A673 (cell line): ENCODE results near the gene CEP112. TPM values are rescaled to one million over a fixed set of nuclear protein-coding genes. Genes with fewer than 3 reads are reported as not detected.

Experiments
- BruUV-seq: library from RNA; stranded (reverse); fragments of 400-500 nt; replicated peaks from 2 replicates; lab custom pipeline; 2021; lab: Mats Ljungman, UMichigan
- CTCF ChIA-PET: fragments of 300-600 bp; sonication (Branson Sonifier 250); formaldehyde crosslinking; loops from one replicate; lab custom pipeline; 2022; ENCODE audit warnings: antibody characterized with exemption; lab: Charles Lee
- POLR2A ChIA-PET: fragments of 300-600 bp; sonication (Branson Sonifier 250); formaldehyde crosslinking; loops from one replicate; lab custom pipeline; 2022; ENCODE audit warnings: antibody characterized with exemption; ENCODE audit not compliant: low non-redundant PET; lab: Charles Lee
- DNase-seq: peaks from one replicate; pipeline ENCODE4 v3.0.0-alpha.2; 2015; ENCODE audit warnings: low spot score
- H3K27ac ChIP-seq: fragments of 200-600 bp; sonication (generic); 2 replicates; pipeline ENCODE4 v1.5.1; 2016; ENCODE audit warnings: mixed run types, low read depth, mild to moderate bottlenecking, mixed read lengths, antibody characterized with exemption, low read length; ENCODE audit not compliant: poor library complexity, severe bottlenecking
- H3K27me3 ChIP-seq: fragments of 200-600 bp; sonication (generic); replicated peaks from 2 replicates; pipeline ENCODE4 v1.6.1; 2017; ENCODE audit warnings: mixed run types, low read depth, mild to moderate bottlenecking, mixed read lengths, antibody characterized with exemption, low read length; ENCODE audit not compliant: insufficient read depth, poor library complexity
- H3K36me3 ChIP-seq: fragments of 200-600 bp; sonication (generic); 2 replicates; pipeline ENCODE4 v1.6.1; 2016; ENCODE audit warnings: mixed run types, mild to moderate bottlenecking, mixed read lengths, antibody characterized with exemption, low read length; ENCODE audit not compliant: insufficient read depth, poor library complexity, severe bottlenecking
- H3K4me1 ChIP-seq: fragments of 200-600 bp; sonication (generic); 2 replicates; pipeline ENCODE4 v1.6.1; 2017; ENCODE audit warnings: mixed run types, mild to moderate bottlenecking, mixed read lengths, antibody characterized with exemption, low read length; ENCODE audit not compliant: insufficient read depth, poor library complexity, severe bottlenecking
- H3K4me3 ChIP-seq: fragments of 200-600 bp; sonication (generic); 2 replicates; pipeline ENCODE4 v1.5.1; 2016; ENCODE audit warnings: low read depth, mixed run types, mild to moderate bottlenecking, mixed read lengths, low read length; ENCODE audit not compliant: poor library complexity, severe bottlenecking
- H3K9me3 ChIP-seq: fragments of 200-600 bp; sonication (generic); 2 replicates; pipeline ENCODE4 v1.6.1; 2016; ENCODE audit warnings: mixed run types, low read depth, mild to moderate bottlenecking, mixed read lengths, antibody characterized with exemption, low read length; ENCODE audit not compliant: poor library complexity, severe bottlenecking
- CTCF ChIP-seq: fragments of 300-800, 200-600 bp; sonication (generic); conservative IDR thresholded peaks from 2 replicates; pipeline ENCODE4 v1.5.1; 2017; ENCODE audit warnings: low read depth, mild to moderate bottlenecking, antibody characterized with exemption, low read length, moderate library complexity, mixed read lengths
- EZH2 ChIP-seq: fragments of 200-600 bp; sonication (generic); IDR thresholded peaks from 2 replicates; pipeline ENCODE4 v1.6.1; 2017; ENCODE audit warnings: borderline replicate concordance, low read depth, mild to moderate bottlenecking, mixed read lengths, antibody characterized with exemption, low read length; ENCODE audit not compliant: poor library complexity, severe bottlenecking
- intact Hi-C: fragments of 100-400 bp; cut with micrococcal nuclease; formaldehyde crosslinking; loops from one replicate; pipeline ENCODE4 v1.10.0; 2022; ENCODE audit not compliant: unreplicated experiment
- total RNA-seq: library from RNA; stranded (reverse); gene quantifications from 2 replicates; pipeline ENCODE4 v1.2.3, GENCODE V29; 2021

The CEP112 gene
- total RNA-seq, 1 experiment from 2014 or later = 27.2 TPM

- POLR2A ChIA-PET = no interaction called here
- no peaks in the 10 kb centered on the region for H3K27me3 ChIP-seq
- intact Hi-C loops = no loop called here
- no peak for DNase-seq
- H3K4me3 ChIP-seq = no peak overlapping the region
- no TSS peak for BruUV-seq
- no peak overlapping the region for H3K27ac ChIP-seq
- no peaks in the 10 kb centered on the region for H3K4me1 ChIP-seq
- no peaks in the 10 kb centered on the region for H3K36me3 ChIP-seq
- H3K9me3 ChIP-seq = no peaks in the 10 kb centered on the region
- TF ChIP-seq CTCF (no peak), EZH2 (no peak)
- CTCF ChIA-PET = no interaction called here
Measured at GRCh38 chr17:65694601-65695000, 497.3 kb downstream of the CEP112 start.

GRCh38 chr17:65690626-65691310 lies 501.2 kb downstream of the CEP112 start:
- Histone ChIP-seq H3K27ac (no peak overlapping the region), H3K27me3 (no peaks in the 10 kb centered on the region), H3K4me1 (no peaks in the 10 kb centered on the region), H3K9me3 (no peaks in the 10 kb centered on the region), H3K4me3 (no peak overlapping the region), H3K36me3 (no peaks in the 10 kb centered on the region)
- intact Hi-C loops = no loop called here
- BruUV-seq = no TSS peak
- no peak for TF ChIP-seq EZH2
- TF ChIP-seq CTCF = no peak
- ChIA-PET CTCF (no interaction called here), POLR2A (no interaction called here)
- DNase-seq = no peak

- BruUV-seq = no TSS peak
- H3K36me3 ChIP-seq = no peaks in the 10 kb centered on the region
- POLR2A ChIA-PET = no interaction called here
- intact Hi-C loops = no loop called here
- no peaks in the 10 kb centered on the region for H3K4me1 ChIP-seq
- DNase-seq = no peak
- H3K27me3 ChIP-seq = no peaks in the 10 kb centered on the region
- CTCF ChIA-PET = no interaction called here
- no peak overlapping the region for H3K27ac ChIP-seq
- H3K4me3 ChIP-seq = no peak overlapping the region
- no peak for TF ChIP-seq EZH2
- TF ChIP-seq CTCF = no peak
- H3K9me3 ChIP-seq = no peaks in the 10 kb centered on the region
Measured at GRCh38 chr17:65688307-65688706, 503.6 kb downstream of the CEP112 start.
